HG02763 (cell line): Measurements from ENCODE around the gene PSMB7.

ENCODE experiments used
- ATAC-seq: cut with Tn5 transposase; IDR thresholded peaks from one replicate; pipeline ENCODE4 v1.9.1; 2021; ENCODE audit warnings: mild to moderate bottlenecking, moderate library complexity; ENCODE audit not compliant: unreplicated experiment

The PSMB7 gene

GRCh38 chr9:124412228-124412575 lies 3.0 kb downstream of the PSMB7 start:
- no peak for ATAC-seq

GRCh38 chr9:124411514-124412227 lies 3.6 kb downstream of the PSMB7 start:
- no peak for ATAC-seq

GRCh38 chr9:124410321-124410913 lies 4.8 kb downstream of the PSMB7 start:
- ATAC-seq: no peak

- no peak for ATAC-seq
Measured at GRCh38 chr9:124409410-124409809, 5.8 kb downstream of the PSMB7 start.

GRCh38 chr9:124403246-124403645 lies 12.0 kb downstream of the PSMB7 start:
- no peak for ATAC-seq

- no peak for ATAC-seq
Measured at GRCh38 chr9:124399968-124400940, 15.0 kb downstream of the PSMB7 start.

- ATAC-seq: no peak
Measured at GRCh38 chr9:124399323-124399967, 15.8 kb downstream of the PSMB7 start.

GRCh38 chr9:124398191-124398935 lies 16.9 kb downstream of the PSMB7 start:
- ATAC-seq: no peak

GRCh38 chr9:124395826-124396225 lies 19.4 kb downstream of the PSMB7 start:
- ATAC-seq: no peak

- no peak for ATAC-seq
Measured at GRCh38 chr9:124394596-124394995, 20.6 kb downstream of the PSMB7 start.

- ATAC-seq: no peak
Measured at GRCh38 chr9:124394167-124394566, 21.1 kb downstream of the PSMB7 start.

- no peak for ATAC-seq
Measured at GRCh38 chr9:124392871-124393460, 22.3 kb downstream of the PSMB7 start.

GRCh38 chr9:124392254-124392870 lies 22.9 kb downstream of the PSMB7 start:
- no peak for ATAC-seq

- ATAC-seq: no peak
Measured at GRCh38 chr9:124390794-124391658, 24.2 kb downstream of the PSMB7 start.

- no peak for ATAC-seq
Measured at GRCh38 chr9:124389146-124389939, 25.9 kb downstream of the PSMB7 start.

- ATAC-seq: no peak
Measured at GRCh38 chr9:124388275-124389048, 26.8 kb downstream of the PSMB7 start.

GRCh38 chr9:124386201-124386600 lies 29.0 kb downstream of the PSMB7 start:
- ATAC-seq: no peak
